ENCODE measurements around the gene ZDHHC12. TPM values are rescaled to one million over a fixed set of nuclear protein-coding genes. Genes with fewer than 3 reads are reported as not detected.

ZDHHC12 gene
- total RNA-seq, 1 donor from 2014 or later = 6.4 TPM

Other genes starting within 250 kb of the ZDHHC12 start
- 19.5 TPM for gene GLE1, start 219.4 kb downstream of the ZDHHC12 start, total RNA-seq
- 247 TPM for gene SPTAN1, start 171.5 kb downstream of the ZDHHC12 start, total RNA-seq
- 40.1 TPM for gene DYNC2I2, start 67.3 kb downstream of the ZDHHC12 start, total RNA-seq
- gene SET, start 34.9 kb downstream of the ZDHHC12 start, total RNA-seq = 175 TPM
- 8.5 TPM for gene PKN3, start 21.6 kb downstream of the ZDHHC12 start, total RNA-seq
- 51.5 TPM for gene ZER1, start 47.8 kb upstream of the ZDHHC12 start, total RNA-seq
- gene TBC1D13, start 63.1 kb upstream of the ZDHHC12 start, total RNA-seq = 16.6 TPM
- gene ENDOG, start 94.4 kb upstream of the ZDHHC12 start, total RNA-seq = 84.4 TPM
- 17.4 TPM for gene SPOUT1, start 105.7 kb upstream of the ZDHHC12 start, total RNA-seq
- 11.9 TPM for gene KYAT1, start 157.8 kb upstream of the ZDHHC12 start, total RNA-seq
- gene LRRC8A, start 158.0 kb upstream of the ZDHHC12 start, total RNA-seq = 23.9 TPM
- gene PHYHD1, start 196.9 kb upstream of the ZDHHC12 start, total RNA-seq = 30.2 TPM
- 7.5 TPM for gene DOLK, start 223.5 kb upstream of the ZDHHC12 start, total RNA-seq
- 16.0 TPM for gene NUP188, start 223.6 kb upstream of the ZDHHC12 start, total RNA-seq